Stimulated activated CD8-positive, alpha-beta memory T cell treated with anti-CD3 and anti-CD28 coated beads, Interleukin-15, amount 100 ng/mL, for 4 hours (primary cell): ENCODE data around the gene USP10.

ENCODE experiments used
- DNase-seq, 2 donors: peaks; one replicate each; pipeline ENCODE4 v3.0.0-alpha.2; 2020; ENCODE audit warnings: low read depth in 2 of 2

Gene USP10

GRCh38 chr16:84750575-84750974, 50.8 kb downstream of the USP10 start:
- DNase-seq: no peak

GRCh38 chr16:84751241-84751640, 51.4 kb downstream of the USP10 start:
- no peak for DNase-seq

GRCh38 chr16:84751947-84752346, 52.1 kb downstream of the USP10 start:
- DNase-seq: no peak

- no peak for DNase-seq
Observed at GRCh38 chr16:84752600-84752999, 52.8 kb downstream of the USP10 start.

GRCh38 chr16:84753412-84754326, 53.9 kb downstream of the USP10 start:
- no peak for DNase-seq

GRCh38 chr16:84754353-84754856, 54.6 kb downstream of the USP10 start:
- DNase-seq: peak; percentile 4 to 51

- no peak for DNase-seq
Observed at GRCh38 chr16:84754956-84755672, 55.3 kb downstream of the USP10 start.

GRCh38 chr16:84756830-84757229, 57.0 kb downstream of the USP10 start:
- no peak for DNase-seq

- no peak for DNase-seq
Observed at GRCh38 chr16:84758627-84759026, 58.8 kb downstream of the USP10 start.

- DNase-seq: no peak
Observed at GRCh38 chr16:84759061-84759460, 59.3 kb downstream of the USP10 start.

GRCh38 chr16:84759906-84760305, 60.1 kb downstream of the USP10 start:
- DNase-seq: no peak

GRCh38 chr16:84761448-84762368, 61.9 kb downstream of the USP10 start:
- DNase-seq: no peak

- DNase-seq: no peak
Observed at GRCh38 chr16:84763164-84763563, 63.4 kb downstream of the USP10 start.

GRCh38 chr16:84763629-84764028, 63.8 kb downstream of the USP10 start:
- no peak for DNase-seq

GRCh38 chr16:84764970-84765369, 65.2 kb downstream of the USP10 start:
- no peak for DNase-seq

GRCh38 chr16:84765616-84766580, 66.1 kb downstream of the USP10 start:
- DNase-seq: no peak

GRCh38 chr16:84766978-84767773, 67.4 kb downstream of the USP10 start:
- no peak for DNase-seq

GRCh38 chr16:84768061-84768807, 68.4 kb downstream of the USP10 start:
- DNase-seq: no peak

GRCh38 chr16:84768808-84769197, 69.0 kb downstream of the USP10 start:
- DNase-seq: no peak
